Stimulated activated CD8-positive, alpha-beta memory T cell treated with anti-CD3 and anti-CD28 coated beads, Interleukin-4, amount 100 ng/mL, for 24 hours (primary cell): ENCODE measurements around the gene SLC22A3.
"Not testable (repeated sequence)": the region's sequence is repeated elsewhere in the genome, so short reads cannot be mapped to it uniquely, and the experiment has no call there.

ENCODE experiments used
- DNase-seq: peaks from one replicate; pipeline ENCODE4 v3.0.0-alpha.2; 2020; ENCODE audit warnings: low read depth

Gene SLC22A3

GRCh38 chr6:160336200-160336599, 12.0 kb upstream of the SLC22A3 start:
- DNase-seq: no peak

- DNase-seq: no peak
Observed at GRCh38 chr6:160337301-160337700, 10.9 kb upstream of the SLC22A3 start.

- DNase-seq: no peak
Observed at GRCh38 chr6:160337991-160338390, 10.2 kb upstream of the SLC22A3 start.

- DNase-seq: no peak
Observed at GRCh38 chr6:160343144-160343543, 5.0 kb upstream of the SLC22A3 start.

- no peak for DNase-seq
Observed at GRCh38 chr6:160344271-160344670, 3.9 kb upstream of the SLC22A3 start.

GRCh38 chr6:160347259-160348222, 637 bp upstream of the SLC22A3 start:
- DNase-seq: no peak

- DNase-seq: no peak
Observed at GRCh38 chr6:160349020-160349441, 853 bp downstream of the SLC22A3 start.

- DNase-seq: no peak
Observed at GRCh38 chr6:160349814-160350350, 1.7 kb downstream of the SLC22A3 start.

GRCh38 chr6:160353950-160354496, 5.8 kb downstream of the SLC22A3 start:
- no peak for DNase-seq

GRCh38 chr6:160355001-160355400, 6.8 kb downstream of the SLC22A3 start:
- DNase-seq: no peak

GRCh38 chr6:160356074-160356744, 8.0 kb downstream of the SLC22A3 start:
- no peak for DNase-seq

GRCh38 chr6:160357088-160357487, 8.9 kb downstream of the SLC22A3 start:
- no peak for DNase-seq

GRCh38 chr6:160358225-160359119, 10.3 kb downstream of the SLC22A3 start:
- DNase-seq: no peak

- DNase-seq: no peak
Observed at GRCh38 chr6:160360955-160361354, 12.8 kb downstream of the SLC22A3 start.

- no peak for DNase-seq
Observed at GRCh38 chr6:160362556-160362955, 14.4 kb downstream of the SLC22A3 start.

GRCh38 chr6:160363016-160363996, 15.1 kb downstream of the SLC22A3 start:
- no peak for DNase-seq

- DNase-seq: no peak
Observed at GRCh38 chr6:160365117-160365516, 16.9 kb downstream of the SLC22A3 start.

GRCh38 chr6:160367798-160368547, 19.8 kb downstream of the SLC22A3 start:
- no peak for DNase-seq

GRCh38 chr6:160368670-160369069, 20.5 kb downstream of the SLC22A3 start:
- no peak for DNase-seq

GRCh38 chr6:160373601-160374000, 25.4 kb downstream of the SLC22A3 start:
- not testable (repeated sequence) for DNase-seq
